ENCODE results near the gene RAP1B.
"Not testable (repeated sequence)": the region's sequence is repeated elsewhere in the genome, so short reads cannot be mapped to it uniquely, and the experiment has no call there.

RAP1B gene

DNA sequence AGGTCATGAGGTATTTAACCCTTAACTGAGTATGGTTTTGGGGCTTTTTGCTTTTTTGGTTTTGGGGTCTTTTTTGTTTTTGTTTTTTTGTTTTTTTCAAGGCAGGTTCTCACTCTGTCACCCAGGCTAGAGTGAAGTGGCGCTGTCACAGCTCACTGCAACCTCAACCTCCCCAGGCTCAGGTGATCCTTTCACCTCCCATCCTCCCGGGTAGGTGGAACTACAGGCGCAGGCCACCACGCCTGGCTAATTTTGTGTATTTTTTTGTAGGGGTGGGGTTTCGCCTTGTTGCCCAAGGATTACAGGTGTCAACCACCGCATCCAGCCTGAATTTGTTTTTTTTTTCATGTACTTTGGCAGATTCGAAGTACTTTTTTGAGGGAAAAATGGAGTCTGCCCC, 19.9 kb downstream of the RAP1B start:
- no peak for TF ChIP-seq CTCF (IDR thresholded peaks at IDR 0.05; ENCODE audit: control insufficient read depth, extremely low read depth, insufficient read depth)
- H3K4me3 ChIP-seq (ENCODE audit: low read depth, low read length): no peak overlapping the region
- no peak for DNase-seq (ENCODE audit: low read depth)

- DNase-seq (ENCODE audit: low read depth): no peak
- no peak overlapping the region for H3K4me3 ChIP-seq (ENCODE audit: low read depth, low read length)
- TF ChIP-seq CTCF (IDR thresholded peaks at IDR 0.05; ENCODE audit: control insufficient read depth, extremely low read depth, insufficient read depth): no peak
Measured at GRCh38 chr12:68631227-68631626, 20.5 kb downstream of the RAP1B start.

DNA sequence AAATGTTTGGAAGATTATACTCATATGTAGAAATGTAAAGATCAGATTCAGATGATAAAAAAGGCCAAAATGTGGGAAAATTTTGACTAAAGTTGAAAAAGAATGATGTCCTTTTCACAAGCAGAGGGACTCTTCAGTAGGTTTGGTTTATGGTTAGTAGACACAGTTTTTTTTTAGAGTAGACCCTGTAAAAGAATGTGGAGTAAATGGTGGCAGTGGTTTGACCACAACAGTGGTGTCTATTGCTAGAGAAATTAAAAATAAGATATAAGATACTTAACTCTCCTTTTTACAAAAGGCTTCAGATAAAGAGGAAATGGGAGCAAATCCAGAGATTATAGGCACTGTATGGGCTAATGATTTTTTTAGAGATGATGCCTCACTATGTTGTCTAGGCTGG, 21.8 kb downstream of the RAP1B start:
- TF ChIP-seq CTCF (IDR thresholded peaks at IDR 0.05; ENCODE audit: control insufficient read depth, extremely low read depth, insufficient read depth): no peak
- no peak for DNase-seq (ENCODE audit: low read depth)
- H3K4me3 ChIP-seq (ENCODE audit: low read depth, low read length): no peak overlapping the region

- no peak for TF ChIP-seq CTCF (IDR thresholded peaks at IDR 0.05; ENCODE audit: control insufficient read depth, extremely low read depth, insufficient read depth)
- no peak overlapping the region for H3K4me3 ChIP-seq (ENCODE audit: low read depth, low read length)
Measured at GRCh38 chr12:68633614-68634558, 23.2 kb downstream of the RAP1B start.

DNA sequence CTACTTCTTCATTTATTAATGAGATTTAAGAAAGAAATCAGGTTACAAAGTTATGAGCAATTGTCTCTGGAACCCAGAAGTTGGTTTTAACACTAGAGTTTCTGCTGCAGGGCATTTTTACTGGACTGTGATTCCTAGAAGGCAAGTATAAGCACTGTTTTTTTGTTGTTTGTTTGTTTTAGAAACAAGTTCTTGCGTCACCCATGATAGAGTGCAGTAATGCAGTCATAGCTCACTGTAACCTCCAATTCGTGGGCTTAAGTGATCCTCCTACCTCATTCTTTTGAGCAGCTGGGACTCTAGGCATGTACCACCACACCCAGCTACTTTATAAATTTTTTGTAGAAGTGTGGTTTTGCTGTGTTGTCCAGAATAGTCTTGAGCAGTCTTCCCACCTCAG, 25.6 kb downstream of the RAP1B start:
- DNase-seq (ENCODE audit: low read depth): no peak
- no peak overlapping the region for H3K4me3 ChIP-seq (ENCODE audit: low read depth, low read length)
- no peak for TF ChIP-seq CTCF (IDR thresholded peaks at IDR 0.05; ENCODE audit: control insufficient read depth, extremely low read depth, insufficient read depth)

More at GRCh38 chr12:68633614-68634558, 23.2 kb downstream of the RAP1B start:
- no peak for DNase-seq (ENCODE audit: low read depth)

- not testable (repeated sequence) for DNase-seq (ENCODE audit: low read depth); H3K4me3 ChIP-seq (ENCODE audit: low read depth, low read length)
Measured at GRCh38 chr12:68637439-68637838, 26.7 kb downstream of the RAP1B start.

- no peak for DNase-seq (ENCODE audit: low read depth)
- no peak for TF ChIP-seq CTCF (IDR thresholded peaks at IDR 0.05; ENCODE audit: control insufficient read depth, extremely low read depth, insufficient read depth)
- no peak overlapping the region for H3K4me3 ChIP-seq (ENCODE audit: low read depth, low read length)
Measured at GRCh38 chr12:68638171-68638570, 27.5 kb downstream of the RAP1B start.

All from LNCaP clone FGC (cell line).